ENCODE results near the gene CCL7. TPM values are rescaled to one million over a fixed set of nuclear protein-coding genes. Genes with fewer than 3 reads are reported as not detected.

CCL7 gene
- total RNA-seq, 1 experiment from 2014 or later = not detected

DNA sequence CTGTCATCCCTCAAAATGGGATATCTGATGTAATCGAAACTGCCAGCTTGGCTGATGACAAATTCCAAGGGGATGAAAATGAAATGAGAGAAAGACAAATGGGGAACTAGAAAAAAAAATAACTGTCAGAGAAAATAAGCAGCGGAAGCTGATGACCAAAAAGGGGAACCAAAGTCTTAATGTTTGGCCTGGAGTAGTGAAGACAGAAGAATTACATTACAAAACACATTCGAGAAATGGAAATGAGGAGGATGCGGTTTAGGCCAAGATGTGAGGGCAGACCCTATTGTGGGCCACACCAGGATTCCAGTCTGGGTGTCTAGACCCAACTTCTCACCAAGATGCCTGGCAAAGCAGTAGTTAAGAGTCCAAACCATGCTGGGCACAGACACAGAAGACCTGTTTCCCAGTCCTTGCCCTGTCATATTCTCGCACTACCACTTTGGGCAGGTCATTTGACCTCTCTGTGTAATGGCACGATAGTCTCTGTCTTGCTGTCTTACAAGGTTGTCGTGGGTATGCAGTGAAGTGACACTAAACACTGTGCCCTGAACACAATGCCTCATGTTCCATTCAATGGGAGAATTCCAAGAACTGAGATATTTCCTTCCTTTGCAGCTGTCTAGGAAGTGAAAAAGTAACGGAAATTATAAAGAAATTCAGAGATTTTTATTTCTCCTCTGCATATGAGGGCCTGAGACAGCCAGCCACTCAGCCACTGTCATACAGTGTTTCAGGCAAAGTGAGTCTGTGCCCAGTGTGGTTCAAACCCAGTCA is 27.2 kb upstream of the CCL7 start:
- Histone ChIP-seq H2AFZ (ENCODE audit: low read length) (no peak overlapping the region), H3K9me3 (ENCODE audit: low read length) (no peaks in the 10 kb centered on the region), H3K4me3 (ENCODE audit: low read length) (no peak overlapping the region), H3K27me3 (ENCODE audit: low read length) (no peaks in the 10 kb centered on the region), H3K4me1 (ENCODE audit: low read length) (peaks cover 6% of the 10 kb centered on the region; the same call in 1 of the 2 replicates), H3K4me2 (ENCODE audit: low read depth, low read length, poor library complexity, severe bottlenecking) (no peak overlapping the region), H3K9ac (ENCODE audit: low read length) (no peak overlapping the region), H3K79me2 (ENCODE audit: low read length) (no peaks in the 10 kb centered on the region), H3K36me3 (ENCODE audit: insufficient read depth, low read length) (no peaks in the 10 kb centered on the region), H4K20me1 (ENCODE audit: insufficient read depth, low read depth, low read length) (no peaks in the 10 kb centered on the region), H3K27ac (ENCODE audit: low read length) (no peak overlapping the region), H3K9me2 (replicated peaks; ENCODE audit: insufficient read depth, low read length) (no peaks in the 10 kb centered on the region)
- DNase-seq = peak; percentile 49

GRCh38 chr17:34243364-34244320 is 26.4 kb upstream of the CCL7 start:
- Histone ChIP-seq H3K27me3 (ENCODE audit: low read length) (no peaks in the 10 kb centered on the region), H3K27ac (ENCODE audit: low read length) (no peak overlapping the region), H3K4me1 (ENCODE audit: low read length) (peaks cover 6% of the 10 kb centered on the region; the same call in 1 of the 2 replicates), H3K79me2 (ENCODE audit: low read length) (no peaks in the 10 kb centered on the region), H4K20me1 (ENCODE audit: insufficient read depth, low read depth, low read length) (no peaks in the 10 kb centered on the region), H3K9ac (ENCODE audit: low read length) (no peak overlapping the region), H3K9me3 (ENCODE audit: low read length) (no peaks in the 10 kb centered on the region), H3K4me2 (ENCODE audit: low read depth, low read length, poor library complexity, severe bottlenecking) (no peak overlapping the region), H3K4me3 (ENCODE audit: low read length) (no peak overlapping the region), H3K36me3 (ENCODE audit: insufficient read depth, low read length) (no peaks in the 10 kb centered on the region), H3K9me2 (replicated peaks; ENCODE audit: insufficient read depth, low read length) (no peaks in the 10 kb centered on the region), H2AFZ (ENCODE audit: low read length) (no peak overlapping the region)
- DNase-seq = no peak

GRCh38 chr17:34245351-34245905 is 24.6 kb upstream of the CCL7 start:
- no peaks in the 10 kb centered on the region for H3K9me3 ChIP-seq (ENCODE audit: low read length)
- DNase-seq = no peak
- no peaks in the 10 kb centered on the region for H3K79me2 ChIP-seq (ENCODE audit: low read length)
- no peaks in the 10 kb centered on the region for H3K27me3 ChIP-seq (ENCODE audit: low read length)
- no peaks in the 10 kb centered on the region for H3K36me3 ChIP-seq (ENCODE audit: insufficient read depth, low read length)
- peaks cover 6% of the 10 kb centered on the region; the same call in 1 of the 2 replicates for H3K4me1 ChIP-seq (ENCODE audit: low read length)
- no peaks in the 10 kb centered on the region for H4K20me1 ChIP-seq (ENCODE audit: insufficient read depth, low read depth, low read length)
- no peaks in the 10 kb centered on the region for H3K9me2 ChIP-seq (replicated peaks; ENCODE audit: insufficient read depth, low read length)
- H3K4me3 ChIP-seq (ENCODE audit: low read length) = no peak overlapping the region
- no peak overlapping the region for H3K9ac ChIP-seq (ENCODE audit: low read length)
- H3K4me2 ChIP-seq (ENCODE audit: low read depth, low read length, poor library complexity, severe bottlenecking) = no peak overlapping the region
- no peak overlapping the region for H3K27ac ChIP-seq (ENCODE audit: low read length)
- H2AFZ ChIP-seq (ENCODE audit: low read length) = no peak overlapping the region

- Histone ChIP-seq H3K27me3 (ENCODE audit: low read length) (no peaks in the 10 kb centered on the region), H2AFZ (ENCODE audit: low read length) (no peak overlapping the region), H3K4me3 (ENCODE audit: low read length) (no peak overlapping the region), H3K4me2 (ENCODE audit: low read depth, low read length, poor library complexity, severe bottlenecking) (no peak overlapping the region), H3K9ac (ENCODE audit: low read length) (no peak overlapping the region), H4K20me1 (ENCODE audit: insufficient read depth, low read depth, low read length) (no peaks in the 10 kb centered on the region), H3K4me1 (ENCODE audit: low read length) (peaks cover 6% of the 10 kb centered on the region; the same call in 1 of the 2 replicates), H3K9me2 (replicated peaks; ENCODE audit: insufficient read depth, low read length) (no peaks in the 10 kb centered on the region), H3K79me2 (ENCODE audit: low read length) (no peaks in the 10 kb centered on the region), H3K36me3 (ENCODE audit: insufficient read depth, low read length) (no peaks in the 10 kb centered on the region), H3K27ac (ENCODE audit: low read length) (no peak overlapping the region), H3K9me3 (ENCODE audit: low read length) (no peaks in the 10 kb centered on the region)
- DNase-seq = no peak
Observed at GRCh38 chr17:34246446-34246845, 23.6 kb upstream of the CCL7 start.

GRCh38 chr17:34246881-34247280 is 23.1 kb upstream of the CCL7 start:
- no peak overlapping the region for H2AFZ ChIP-seq (ENCODE audit: low read length)
- H3K27me3 ChIP-seq (ENCODE audit: low read length) = no peaks in the 10 kb centered on the region
- no peak overlapping the region for H3K4me2 ChIP-seq (ENCODE audit: low read depth, low read length, poor library complexity, severe bottlenecking)
- no peaks in the 10 kb centered on the region for H3K9me3 ChIP-seq (ENCODE audit: low read length)
- H3K4me3 ChIP-seq (ENCODE audit: low read length) = no peak overlapping the region
- H3K36me3 ChIP-seq (ENCODE audit: insufficient read depth, low read length) = no peaks in the 10 kb centered on the region
- no peak overlapping the region for H3K27ac ChIP-seq (ENCODE audit: low read length)
- H3K9ac ChIP-seq (ENCODE audit: low read length) = no peak overlapping the region
- no peaks in the 10 kb centered on the region for H4K20me1 ChIP-seq (ENCODE audit: insufficient read depth, low read depth, low read length)
- H3K9me2 ChIP-seq (replicated peaks; ENCODE audit: insufficient read depth, low read length) = no peaks in the 10 kb centered on the region
- DNase-seq = no peak
- H3K79me2 ChIP-seq (ENCODE audit: low read length) = no peaks in the 10 kb centered on the region
- peaks cover 6% of the 10 kb centered on the region; the same call in 1 of the 2 replicates for H3K4me1 ChIP-seq (ENCODE audit: low read length)

DNA sequence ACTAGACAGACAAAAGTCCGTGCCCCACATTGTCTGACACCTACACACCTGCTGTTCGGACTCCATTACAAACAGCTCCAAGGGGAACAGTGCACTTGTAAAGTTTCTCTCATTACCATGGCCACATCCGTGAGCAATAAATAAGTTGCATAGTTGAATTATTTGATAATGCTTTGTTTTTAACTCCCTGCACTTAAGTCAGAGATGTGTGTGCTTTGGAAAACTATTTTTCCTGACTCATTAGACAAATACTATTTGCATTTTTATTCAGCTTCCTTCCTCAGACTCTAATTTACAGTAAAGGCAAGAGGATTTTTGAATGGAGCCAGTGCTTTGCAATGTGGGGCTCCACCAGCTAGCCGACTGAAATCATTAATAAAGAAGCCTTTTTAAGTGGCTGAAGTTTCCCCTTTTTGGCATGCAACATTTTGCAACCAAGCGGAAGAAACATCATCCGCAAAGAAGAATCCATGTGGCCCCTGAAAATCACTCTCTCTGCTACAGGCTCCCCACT is 21.5 kb upstream of the CCL7 start:
- no peaks in the 10 kb centered on the region for H3K4me1 ChIP-seq (ENCODE audit: low read length)
- H3K9me3 ChIP-seq (ENCODE audit: low read length) = no peaks in the 10 kb centered on the region
- no peak overlapping the region for H2AFZ ChIP-seq (ENCODE audit: low read length)
- no peak overlapping the region for H3K9ac ChIP-seq (ENCODE audit: low read length)
- H3K27ac ChIP-seq (ENCODE audit: low read length) = no peak overlapping the region
- no peak for DNase-seq
- H3K4me2 ChIP-seq (ENCODE audit: low read depth, low read length, poor library complexity, severe bottlenecking) = no peak overlapping the region
- H3K27me3 ChIP-seq (ENCODE audit: low read length) = no peaks in the 10 kb centered on the region
- no peaks in the 10 kb centered on the region for H3K9me2 ChIP-seq (replicated peaks; ENCODE audit: insufficient read depth, low read length)
- H3K79me2 ChIP-seq (ENCODE audit: low read length) = no peaks in the 10 kb centered on the region
- H3K4me3 ChIP-seq (ENCODE audit: low read length) = no peak overlapping the region
- no peaks in the 10 kb centered on the region for H4K20me1 ChIP-seq (ENCODE audit: insufficient read depth, low read depth, low read length)
- no peaks in the 10 kb centered on the region for H3K36me3 ChIP-seq (ENCODE audit: insufficient read depth, low read length)

- H3K27me3 ChIP-seq (ENCODE audit: low read length) = no peaks in the 10 kb centered on the region
- H3K9ac ChIP-seq (ENCODE audit: low read length) = no peak overlapping the region
- H3K27ac ChIP-seq (ENCODE audit: low read length) = no peak overlapping the region
- H3K4me2 ChIP-seq (ENCODE audit: low read depth, low read length, poor library complexity, severe bottlenecking) = no peak overlapping the region
- H3K9me2 ChIP-seq (replicated peaks; ENCODE audit: insufficient read depth, low read length) = no peaks in the 10 kb centered on the region
- no peak overlapping the region for H3K4me3 ChIP-seq (ENCODE audit: low read length)
- no peaks in the 10 kb centered on the region for H3K9me3 ChIP-seq (ENCODE audit: low read length)
- H3K36me3 ChIP-seq (ENCODE audit: insufficient read depth, low read length) = no peaks in the 10 kb centered on the region
- no peak overlapping the region for H2AFZ ChIP-seq (ENCODE audit: low read length)
- no peaks in the 10 kb centered on the region for H3K4me1 ChIP-seq (ENCODE audit: low read length)
- no peaks in the 10 kb centered on the region for H3K79me2 ChIP-seq (ENCODE audit: low read length)
- DNase-seq = no peak
- no peaks in the 10 kb centered on the region for H4K20me1 ChIP-seq (ENCODE audit: insufficient read depth, low read depth, low read length)
Observed at GRCh38 chr17:34249061-34249460, 21.0 kb upstream of the CCL7 start.

- no peak for DNase-seq
- Histone ChIP-seq H3K79me2 (ENCODE audit: low read length) (no peaks in the 10 kb centered on the region), H4K20me1 (ENCODE audit: insufficient read depth, low read depth, low read length) (no peaks in the 10 kb centered on the region), H3K9me2 (replicated peaks; ENCODE audit: insufficient read depth, low read length) (no peaks in the 10 kb centered on the region), H3K36me3 (ENCODE audit: insufficient read depth, low read length) (no peaks in the 10 kb centered on the region), H3K27ac (ENCODE audit: low read length) (no peak overlapping the region), H3K9me3 (ENCODE audit: low read length) (no peaks in the 10 kb centered on the region), H3K4me1 (ENCODE audit: low read length) (no peaks in the 10 kb centered on the region), H3K4me2 (ENCODE audit: low read depth, low read length, poor library complexity, severe bottlenecking) (no peak overlapping the region), H3K9ac (ENCODE audit: low read length) (no peak overlapping the region), H3K4me3 (ENCODE audit: low read length) (no peak overlapping the region), H3K27me3 (ENCODE audit: low read length) (no peaks in the 10 kb centered on the region), H2AFZ (ENCODE audit: low read length) (no peak overlapping the region)
Observed at GRCh38 chr17:34249478-34249877, 20.5 kb upstream of the CCL7 start.

All from Karpas-422 (cell line).